Astrocyte of the cerebellum (primary cell): ENCODE results near the gene ITK.
A peak's percentile ranks its signal among the peaks of the same experiment; 100 is the strongest.

ENCODE experiments used
- DNase-seq: peaks from one replicate; pipeline ENCODE4 v3.0.0-alpha.2; 2011; ENCODE audit warnings: low read depth
- H3K4me3 ChIP-seq: 2 replicates; pipeline ENCODE4 v1.5.1; 2011; ENCODE audit warnings: mild to moderate bottlenecking, low read depth, low read length, moderate library complexity
- CTCF ChIP-seq: IDR thresholded peaks from 2 replicates; pipeline ENCODE4 v1.5.1; 2012; ENCODE audit warnings: low read length, low read depth, moderate library complexity, mild to moderate bottlenecking; ENCODE audit errors: missing control alignments
- in situ Hi-C: cut with HindIII; loops from 2 replicates; pipeline ENCODE4 v1.10.0; 2017; ENCODE audit warnings: low sequenced_read_pairs

ITK gene

DNA sequence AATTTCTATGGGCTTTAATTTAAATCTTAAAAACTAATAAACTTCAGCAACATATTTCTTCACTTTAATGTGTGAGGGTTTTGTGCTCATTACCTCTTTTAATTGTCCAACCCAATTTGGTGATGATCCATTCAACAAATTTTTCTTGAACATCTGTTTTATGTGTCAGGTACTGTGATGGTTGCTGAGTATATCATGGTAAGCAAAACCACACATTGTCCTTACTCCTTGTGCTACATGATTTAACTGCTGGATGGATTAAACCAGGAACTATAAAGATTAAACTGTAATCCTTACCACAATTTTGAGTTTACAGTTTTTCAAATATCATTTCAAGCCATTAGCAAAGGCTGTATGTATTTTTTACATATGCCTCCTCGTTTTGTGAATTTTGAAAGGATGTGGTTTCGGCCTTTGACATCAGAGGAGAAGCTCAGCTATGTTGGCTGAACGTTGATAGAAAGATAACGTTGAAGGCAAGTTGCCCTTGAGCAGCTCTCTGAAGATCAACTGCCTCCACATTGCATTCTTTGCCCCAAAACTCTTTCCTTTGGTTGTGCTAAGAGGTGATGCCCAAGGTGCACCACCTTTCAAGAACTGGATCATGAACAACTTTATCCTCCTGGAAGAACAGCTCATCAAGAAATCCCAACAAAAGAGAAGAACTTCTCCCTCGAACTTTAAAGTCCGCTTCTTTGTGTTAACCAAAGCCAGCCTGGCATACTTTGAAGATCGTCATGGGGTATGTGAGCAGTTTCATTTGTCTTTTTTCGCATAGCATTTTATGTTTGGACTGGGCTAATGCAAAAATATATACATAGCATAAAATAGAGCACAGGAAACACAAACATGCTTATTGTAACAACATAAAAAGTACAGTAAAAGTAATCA, at the start of gene ITK:
Gene ITK, plus strand, starts transcription at position 467 of the 891 bp plus-strand sequence. Its CDS starts 138 bp downstream, at position 605.
- in situ Hi-C loops, result no loop called here
- no peak within 1 kb of the TSS for H3K4me3 ChIP-seq
- DNase-seq, result no peak

DNA sequence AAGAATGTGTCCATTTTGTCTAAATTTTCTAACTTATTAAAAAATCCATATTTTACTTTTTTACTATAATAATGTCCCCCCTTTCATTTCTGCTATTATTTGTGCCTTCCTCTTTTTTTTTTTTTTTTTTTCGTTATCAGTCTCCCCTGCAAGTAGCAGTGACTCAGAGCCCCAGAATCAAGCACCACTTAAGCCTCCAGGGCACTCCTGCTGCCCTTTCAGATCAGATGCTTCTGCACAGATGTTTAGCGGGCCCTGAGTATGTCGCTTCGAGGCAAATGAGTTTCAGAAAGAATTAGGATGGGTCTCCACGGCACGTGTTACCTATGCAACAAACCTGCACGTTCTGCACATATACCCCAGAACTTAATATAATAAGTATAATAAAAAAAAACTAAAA, 49.7 kb upstream of the ITK start:
- no peak for DNase-seq
- no peak for TF ChIP-seq CTCF
- in situ Hi-C loops, result no loop called here
- no peak overlapping the region for H3K4me3 ChIP-seq

More for the DNA sequence above, at the start of gene ITK:
- TF ChIP-seq CTCF, result no peak

DNA sequence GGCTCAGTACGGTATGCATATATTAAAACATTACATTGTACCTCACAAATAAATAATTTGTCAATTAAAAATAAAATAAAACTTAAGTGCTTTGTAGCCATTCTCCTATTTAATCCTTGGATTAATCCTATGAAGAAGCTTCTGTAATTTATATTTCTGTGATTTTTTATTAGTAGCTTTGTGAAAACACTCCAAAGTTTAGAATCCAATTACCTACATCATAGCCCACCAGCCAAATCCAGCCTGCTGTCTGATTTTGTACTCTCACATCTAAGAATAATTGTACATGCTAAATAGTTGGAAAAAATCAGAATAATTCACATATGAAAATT, 48.4 kb upstream of the ITK start:
- H3K4me3 ChIP-seq, result no peak overlapping the region
- DNase-seq, result no peak
- TF ChIP-seq CTCF, result no peak
- in situ Hi-C loops, result no loop called here

DNA sequence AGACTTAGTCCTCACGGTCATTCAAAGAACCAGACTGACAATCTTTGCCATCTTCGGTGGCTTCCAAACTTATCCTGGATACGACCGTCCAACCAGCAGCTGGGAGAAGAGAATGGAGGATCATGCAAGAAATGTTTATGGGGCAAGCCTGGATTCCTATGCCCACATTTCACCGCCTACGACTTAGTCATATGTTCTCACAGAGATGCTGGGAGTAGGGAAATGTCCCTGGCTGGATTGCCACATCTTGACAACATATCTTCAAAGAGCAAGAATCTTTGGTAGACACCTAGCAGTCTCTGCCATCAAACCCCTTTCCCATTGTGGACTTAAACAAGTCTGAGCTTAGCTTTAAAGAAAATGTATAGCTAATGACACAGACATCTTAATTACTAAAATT, 42.9 kb upstream of the ITK start:
- no peak overlapping the region for H3K4me3 ChIP-seq
- no peak for DNase-seq
- no peak for TF ChIP-seq CTCF
- in situ Hi-C loops, result no loop called here

GRCh38 chr5:157142317-157143126, 38.1 kb upstream of the ITK start, which contains the start of gene MED7:
TSS of gene MED7 (minus strand) at chr5:157142865. CDS start at chr5:157139431, 3,434 bp downstream.
- H3K4me3 ChIP-seq, result peak within 1 kb of the TSS; percentile 85
- TF ChIP-seq CTCF, result no peak
- DNase-seq, result peak; percentile 99
- in situ Hi-C loops, result no loop called here

- peak overlapping the region; percentile 85 for H3K4me3 ChIP-seq
- peak; percentile 32 for DNase-seq
- in situ Hi-C loops, result no loop called here
- no peak for TF ChIP-seq CTCF
These were observed 37.3 kb upstream of the ITK start for GRCh38 chr5:157143127-157143971.
